ENCODE measurements around the gene EXOC6B.
"Not testable (repeated sequence)": the region's sequence is repeated elsewhere in the genome, so short reads cannot be mapped to it uniquely, and the experiment has no call there.

EXOC6B gene

DNA sequence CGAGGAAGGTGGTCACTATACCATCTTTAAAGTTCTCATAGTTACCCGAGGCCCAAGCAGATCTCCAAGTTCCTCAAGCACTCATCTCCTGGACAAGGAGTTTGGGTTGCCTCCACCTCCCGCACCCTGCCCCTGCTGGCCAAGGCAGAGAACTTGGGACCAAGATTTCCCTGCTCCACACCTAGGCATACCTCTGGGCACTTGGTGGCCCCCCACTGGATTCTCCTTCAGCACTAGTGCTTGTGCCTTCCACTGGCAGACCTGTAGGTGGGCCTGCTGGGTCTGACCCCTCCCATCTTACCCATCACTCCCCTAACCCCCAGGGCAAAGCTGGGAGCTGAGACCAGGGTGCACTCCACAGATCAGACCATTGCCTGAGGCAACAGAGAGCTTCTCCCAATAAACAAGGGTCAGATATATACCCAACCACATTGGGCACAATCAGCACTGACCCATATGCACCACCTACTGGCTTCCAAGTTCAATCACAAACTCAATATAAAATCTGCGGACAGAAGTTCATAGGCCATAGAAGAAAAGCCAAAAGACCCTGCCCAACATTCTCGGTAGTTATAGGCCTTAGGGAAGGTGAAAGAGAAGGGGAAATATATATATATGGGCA, 244.2 kb downstream of the EXOC6B start:
- no peaks in the 10 kb centered on the region for H3K4me1 Mint-ChIP-seq (ENCODE audit: low read depth)
- no peaks in the 10 kb centered on the region for H3K36me3 Mint-ChIP-seq (ENCODE audit: low read depth)
- H3K27me3 Mint-ChIP-seq (ENCODE audit: low read depth): no peaks in the 10 kb centered on the region
- H3K9me3 Mint-ChIP-seq: no peaks in the 10 kb centered on the region
- H3K4me3 Mint-ChIP-seq: no peak overlapping the region
- no peak overlapping the region for H3K27ac Mint-ChIP-seq

DNA sequence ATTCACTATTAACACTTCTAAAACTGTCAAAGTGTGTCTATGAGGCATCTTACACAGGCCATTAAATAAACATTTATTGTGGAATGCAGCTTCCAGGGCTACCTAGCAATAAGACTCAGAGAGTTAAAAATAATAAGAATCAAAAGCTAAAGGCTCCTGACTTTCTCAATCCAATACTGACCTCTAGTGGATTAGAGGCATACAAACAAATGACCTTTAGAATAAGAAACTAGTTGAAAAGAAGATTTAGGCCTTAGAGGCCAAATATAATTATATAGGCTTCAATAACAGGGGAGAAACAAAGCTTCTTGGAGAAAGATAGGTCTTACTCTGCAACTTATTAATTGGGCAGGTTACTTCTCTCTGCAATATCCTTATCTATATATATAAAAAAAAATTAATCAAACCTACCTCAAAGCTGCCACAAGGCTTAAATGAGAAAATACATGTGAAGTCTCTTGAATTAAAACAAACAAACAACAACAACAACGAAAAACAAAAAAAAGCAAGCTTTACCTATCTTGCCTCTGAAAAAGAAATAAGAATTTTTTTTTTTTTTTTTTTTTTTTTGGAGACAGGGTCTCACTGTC, 246.1 kb downstream of the EXOC6B start:
- Mint-ChIP-seq H3K4me3 (no peak overlapping the region), H3K9me3 (no peaks in the 10 kb centered on the region), H3K27me3 (ENCODE audit: low read depth) (no peaks in the 10 kb centered on the region), H3K36me3 (ENCODE audit: low read depth) (no peaks in the 10 kb centered on the region), H3K27ac (no peak overlapping the region), H3K4me1 (ENCODE audit: low read depth) (no peaks in the 10 kb centered on the region)

DNA sequence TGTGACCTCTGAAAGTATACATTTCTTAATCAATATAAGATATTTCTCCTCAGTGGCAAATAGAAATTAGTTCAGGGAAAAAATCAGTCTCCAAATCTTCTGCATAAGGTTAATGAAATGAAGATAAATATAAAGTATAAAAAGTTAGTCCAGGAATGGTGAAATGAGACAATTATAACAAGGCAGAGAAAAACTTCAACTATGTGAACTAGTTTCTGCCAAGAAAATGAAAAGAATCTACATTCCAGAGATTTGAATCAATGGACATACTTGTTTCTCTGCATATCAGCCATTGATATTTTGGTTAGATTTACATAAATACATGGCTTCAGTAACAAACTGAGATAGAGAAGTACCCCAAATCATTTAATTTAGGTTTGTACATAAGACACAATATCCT, 249.0 kb downstream of the EXOC6B start:
- H3K27ac Mint-ChIP-seq: no peak overlapping the region
- no peaks in the 10 kb centered on the region for H3K27me3 Mint-ChIP-seq (ENCODE audit: low read depth)
- no peaks in the 10 kb centered on the region for H3K4me1 Mint-ChIP-seq (ENCODE audit: low read depth)
- no peak overlapping the region for H3K4me3 Mint-ChIP-seq
- no peaks in the 10 kb centered on the region for H3K9me3 Mint-ChIP-seq
- no peaks in the 10 kb centered on the region for H3K36me3 Mint-ChIP-seq (ENCODE audit: low read depth)

DNA sequence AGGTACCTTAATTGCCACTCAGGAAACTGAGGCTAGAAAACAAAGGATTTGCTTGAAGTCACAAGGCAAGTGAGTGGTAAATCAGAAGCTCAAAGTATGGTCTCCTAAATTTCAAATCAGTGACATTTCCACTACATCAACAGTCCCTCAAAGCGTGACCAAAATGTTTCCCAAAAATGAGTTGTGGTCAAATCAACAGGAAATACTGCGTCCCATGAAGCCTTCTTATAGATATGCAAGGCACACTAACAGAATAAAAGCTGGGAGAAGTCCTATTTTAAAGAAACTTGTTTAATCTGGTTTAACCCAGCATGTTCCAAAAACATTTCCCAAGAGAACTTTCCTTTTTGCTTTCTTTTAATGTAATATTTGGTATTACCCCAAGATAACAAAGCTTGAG, 249.4 kb downstream of the EXOC6B start:
- no peaks in the 10 kb centered on the region for H3K4me1 Mint-ChIP-seq (ENCODE audit: low read depth)
- H3K27ac Mint-ChIP-seq: no peak overlapping the region
- no peak overlapping the region for H3K4me3 Mint-ChIP-seq
- no peaks in the 10 kb centered on the region for H3K27me3 Mint-ChIP-seq (ENCODE audit: low read depth)
- H3K9me3 Mint-ChIP-seq: no peaks in the 10 kb centered on the region
- no peaks in the 10 kb centered on the region for H3K36me3 Mint-ChIP-seq (ENCODE audit: low read depth)

DNA sequence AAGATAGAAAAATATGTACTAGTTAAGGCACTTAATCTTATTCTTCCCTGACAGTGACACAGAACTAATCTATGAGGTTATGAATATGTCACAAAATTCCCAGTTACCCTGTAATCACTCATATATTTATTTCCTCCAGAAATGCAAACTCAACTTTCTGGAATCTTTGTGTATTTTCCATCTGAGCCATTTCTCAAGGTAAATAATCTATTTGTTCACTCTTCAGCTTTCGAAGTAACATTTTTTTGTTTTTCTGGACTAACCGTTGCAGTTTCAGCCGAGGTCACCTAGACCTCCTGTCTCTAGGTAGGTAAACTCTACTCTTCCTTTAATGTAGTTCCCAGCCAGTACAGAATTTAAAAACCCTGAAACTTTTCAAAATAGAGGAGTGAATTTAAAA, 250.9 kb downstream of the EXOC6B start:
- Mint-ChIP-seq H3K9me3 (no peaks in the 10 kb centered on the region), H3K27me3 (ENCODE audit: low read depth) (no peaks in the 10 kb centered on the region), H3K4me1 (ENCODE audit: low read depth) (no peaks in the 10 kb centered on the region), H3K36me3 (ENCODE audit: low read depth) (no peaks in the 10 kb centered on the region), H3K27ac (no peak overlapping the region), H3K4me3 (no peak overlapping the region)

DNA sequence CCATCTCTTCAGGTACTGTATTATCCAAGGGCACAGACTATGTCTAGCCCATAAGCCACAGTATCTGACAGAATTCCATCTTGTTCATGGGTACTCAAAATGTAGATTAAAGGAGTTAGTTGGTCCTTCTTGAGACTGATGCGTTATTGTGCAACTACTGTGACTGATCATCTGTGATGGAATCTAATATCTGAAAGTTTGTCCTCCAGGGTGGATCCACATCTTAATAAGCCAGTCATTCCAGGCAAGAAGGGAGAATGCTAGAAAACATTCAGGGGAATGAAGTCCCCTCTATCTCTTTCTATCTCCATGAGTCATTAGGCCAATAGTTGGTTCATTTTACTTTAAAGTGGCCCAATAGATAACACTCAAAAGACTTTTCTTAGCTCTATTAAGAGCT, 252.6 kb downstream of the EXOC6B start:
- H3K36me3 Mint-ChIP-seq (ENCODE audit: low read depth): no peaks in the 10 kb centered on the region
- H3K9me3 Mint-ChIP-seq: no peaks in the 10 kb centered on the region
- no peaks in the 10 kb centered on the region for H3K4me1 Mint-ChIP-seq (ENCODE audit: low read depth)
- no peak overlapping the region for H3K4me3 Mint-ChIP-seq
- H3K27me3 Mint-ChIP-seq (ENCODE audit: low read depth): no peaks in the 10 kb centered on the region
- H3K27ac Mint-ChIP-seq: no peak overlapping the region

DNA sequence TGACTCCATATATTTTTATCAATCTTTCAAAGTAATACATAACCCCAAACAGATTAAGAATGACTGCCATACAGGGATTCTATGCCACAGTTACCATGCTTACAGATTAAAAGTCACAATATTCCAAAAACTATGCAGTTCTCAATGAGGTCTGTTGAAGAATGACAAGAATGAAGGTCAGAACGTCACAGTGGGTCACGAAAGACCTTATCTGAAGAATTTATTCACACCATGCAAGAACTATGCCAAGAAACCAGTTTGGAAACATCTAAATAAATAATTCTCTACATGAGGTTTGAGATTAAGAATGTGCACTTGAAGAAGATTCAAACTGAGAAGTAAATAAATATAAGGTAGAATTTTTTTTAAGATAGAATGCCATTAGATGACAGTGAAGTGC, 253.3 kb downstream of the EXOC6B start:
- no peaks in the 10 kb centered on the region for H3K9me3 Mint-ChIP-seq
- no peaks in the 10 kb centered on the region for H3K36me3 Mint-ChIP-seq (ENCODE audit: low read depth)
- no peak overlapping the region for H3K27ac Mint-ChIP-seq
- no peaks in the 10 kb centered on the region for H3K27me3 Mint-ChIP-seq (ENCODE audit: low read depth)
- no peaks in the 10 kb centered on the region for H3K4me1 Mint-ChIP-seq (ENCODE audit: low read depth)
- no peak overlapping the region for H3K4me3 Mint-ChIP-seq

DNA sequence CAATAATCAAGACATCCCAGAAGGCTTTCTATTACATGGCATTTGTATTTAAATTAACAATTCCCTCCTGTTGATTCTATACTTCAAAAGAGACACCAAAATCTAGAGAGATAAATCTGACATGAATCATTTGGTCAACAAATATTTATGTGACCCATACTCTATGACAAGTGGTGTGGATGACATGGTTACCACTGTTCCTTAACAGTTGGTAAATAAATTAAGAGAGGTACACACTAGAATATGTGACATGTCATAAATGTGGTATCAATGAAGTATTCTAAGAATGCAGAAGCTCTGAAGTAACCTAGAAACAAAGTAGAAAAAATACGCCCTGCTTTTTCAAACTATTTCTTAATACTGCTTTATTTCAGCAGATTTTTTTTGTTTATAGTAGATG, 255.4 kb downstream of the EXOC6B start:
- no peaks in the 10 kb centered on the region for H3K9me3 Mint-ChIP-seq

DNA sequence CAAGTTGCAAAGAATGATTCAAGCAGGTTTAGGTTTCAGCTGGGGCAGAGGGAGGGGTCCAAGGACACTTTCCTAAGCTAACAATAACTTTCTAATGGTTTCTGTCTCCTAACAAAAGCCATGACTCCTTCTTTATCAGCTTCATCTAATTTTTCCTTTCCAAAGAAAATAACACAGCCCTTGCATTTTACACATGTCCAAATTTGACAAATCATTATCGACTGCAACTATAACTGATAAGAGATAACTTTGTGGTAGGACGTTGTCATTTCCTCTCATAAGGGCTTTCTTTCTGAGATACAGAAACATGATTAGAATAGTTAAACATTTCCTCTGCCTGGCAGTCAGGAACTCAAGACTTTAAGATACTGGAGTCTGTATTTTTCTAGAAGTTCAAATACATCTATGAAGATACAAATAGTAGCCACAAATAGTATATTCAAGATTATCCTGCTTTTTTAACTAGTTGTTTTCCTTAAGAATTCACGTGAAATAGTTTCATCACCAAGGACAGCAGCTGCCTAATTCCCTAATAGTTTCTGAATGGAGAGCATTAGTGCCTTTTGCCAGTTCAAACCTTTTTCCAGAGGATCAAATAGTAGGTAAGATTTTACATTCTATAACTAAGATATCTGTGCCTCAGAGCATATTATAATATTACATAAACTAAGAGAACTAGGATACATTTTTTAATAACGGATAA, 263.2 kb downstream of the EXOC6B start:
- H3K27ac Mint-ChIP-seq: no peak overlapping the region
- no peak overlapping the region for H3K4me3 Mint-ChIP-seq
- H3K27me3 Mint-ChIP-seq (ENCODE audit: low read depth): no peaks in the 10 kb centered on the region
- H3K9me3 Mint-ChIP-seq: no peaks in the 10 kb centered on the region
- H3K4me1 Mint-ChIP-seq (ENCODE audit: low read depth): peaks cover 2% of the 10 kb centered on the region
- H3K36me3 Mint-ChIP-seq (ENCODE audit: low read depth): no peaks in the 10 kb centered on the region

More for the DNA sequence above, 255.4 kb downstream of the EXOC6B start:
- H3K27ac Mint-ChIP-seq: no peak overlapping the region
- no peaks in the 10 kb centered on the region for H3K4me1 Mint-ChIP-seq (ENCODE audit: low read depth)
- H3K27me3 Mint-ChIP-seq (ENCODE audit: low read depth): no peaks in the 10 kb centered on the region
- H3K4me3 Mint-ChIP-seq: no peak overlapping the region
- H3K36me3 Mint-ChIP-seq (ENCODE audit: low read depth): no peaks in the 10 kb centered on the region

DNA sequence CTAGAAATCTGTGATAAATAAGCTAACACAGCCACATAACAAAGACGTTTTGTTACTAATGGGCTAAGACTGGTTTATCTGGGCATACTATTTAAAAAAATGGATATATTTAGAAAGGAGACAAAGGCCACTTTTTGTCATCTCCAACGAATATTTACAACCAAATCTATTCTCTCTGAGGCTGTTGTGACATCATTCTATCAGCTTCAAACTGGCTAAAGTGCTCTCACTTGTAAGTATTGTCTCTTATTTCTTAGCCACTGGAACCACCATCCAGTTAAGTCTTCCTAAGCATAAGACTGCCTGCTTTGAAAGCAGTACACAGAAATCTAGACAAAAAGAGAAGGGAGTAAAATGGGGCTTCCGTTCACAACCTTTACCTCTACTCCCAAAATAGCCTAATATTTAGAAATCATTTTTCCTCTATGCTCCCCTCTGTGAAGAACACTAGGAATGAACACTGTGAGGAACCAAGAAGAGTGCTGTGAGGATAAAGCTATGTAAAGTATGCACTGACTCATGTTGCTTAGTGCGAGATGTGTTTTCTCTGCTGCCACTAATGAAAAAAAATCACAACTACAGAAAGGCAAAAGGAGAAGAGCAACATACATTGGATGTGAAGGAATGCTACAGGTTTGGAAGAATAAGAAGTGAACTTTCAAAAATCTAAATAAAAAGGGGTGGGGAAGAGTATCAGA, 264.1 kb downstream of the EXOC6B start:
- Mint-ChIP-seq H3K27me3 (ENCODE audit: low read depth) (no peaks in the 10 kb centered on the region), H3K36me3 (ENCODE audit: low read depth) (no peaks in the 10 kb centered on the region), H3K4me1 (ENCODE audit: low read depth) (peaks cover 2% of the 10 kb centered on the region), H3K4me3 (no peak overlapping the region), H3K27ac (no peak overlapping the region), H3K9me3 (no peaks in the 10 kb centered on the region)

DNA sequence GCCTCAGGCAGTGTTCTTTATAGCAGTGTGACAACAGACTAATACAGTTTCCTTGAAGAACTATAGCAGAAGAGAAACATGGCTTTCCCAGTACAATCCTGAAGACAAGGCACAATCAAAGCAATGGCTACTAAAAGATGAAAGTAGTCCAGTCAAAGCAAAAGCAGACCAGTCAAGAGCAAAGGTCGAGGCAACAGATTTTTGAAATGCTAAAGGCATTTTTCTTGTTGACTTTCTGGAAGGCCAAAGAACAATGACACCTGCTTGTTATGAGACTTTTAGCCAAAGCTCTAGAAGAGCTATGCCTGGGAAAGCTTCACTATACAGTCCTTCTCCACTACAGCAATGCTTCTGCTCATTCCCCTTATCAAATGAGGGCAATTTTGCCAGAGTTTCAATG, 269.9 kb downstream of the EXOC6B start:
- no peaks in the 10 kb centered on the region for H3K36me3 Mint-ChIP-seq (ENCODE audit: low read depth)
- no peaks in the 10 kb centered on the region for H3K27me3 Mint-ChIP-seq (ENCODE audit: low read depth)
- H3K9me3 Mint-ChIP-seq: no peaks in the 10 kb centered on the region
- H3K4me1 Mint-ChIP-seq (ENCODE audit: low read depth): peaks cover 2% of the 10 kb centered on the region
- H3K4me3 Mint-ChIP-seq: no peak overlapping the region
- H3K27ac Mint-ChIP-seq: no peak overlapping the region

DNA sequence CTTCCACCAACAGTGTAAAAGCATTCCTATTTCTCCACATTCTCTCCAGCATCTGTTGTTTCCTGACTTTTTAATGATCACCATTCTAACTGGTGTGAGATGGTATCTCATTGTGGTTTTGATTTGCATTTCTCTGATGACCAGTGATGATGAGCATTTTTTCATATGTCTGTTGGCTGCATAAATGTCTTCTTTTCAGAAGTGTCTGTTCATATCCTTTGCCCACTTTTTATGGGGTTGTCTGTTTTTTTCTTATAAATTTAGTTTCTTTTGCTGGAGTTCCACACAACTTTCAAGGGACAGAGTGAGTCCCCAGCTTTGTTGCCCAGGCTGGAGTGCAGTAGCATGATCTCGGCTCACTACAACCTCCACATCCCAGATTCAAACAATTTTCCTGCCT, 270.5 kb downstream of the EXOC6B start:
- not testable (repeated sequence) for H3K4me1 Mint-ChIP-seq (ENCODE audit: low read depth); H3K4me3 Mint-ChIP-seq; H3K9me3 Mint-ChIP-seq; H3K27me3 Mint-ChIP-seq (ENCODE audit: low read depth); H3K27ac Mint-ChIP-seq; H3K36me3 Mint-ChIP-seq (ENCODE audit: low read depth)

DNA sequence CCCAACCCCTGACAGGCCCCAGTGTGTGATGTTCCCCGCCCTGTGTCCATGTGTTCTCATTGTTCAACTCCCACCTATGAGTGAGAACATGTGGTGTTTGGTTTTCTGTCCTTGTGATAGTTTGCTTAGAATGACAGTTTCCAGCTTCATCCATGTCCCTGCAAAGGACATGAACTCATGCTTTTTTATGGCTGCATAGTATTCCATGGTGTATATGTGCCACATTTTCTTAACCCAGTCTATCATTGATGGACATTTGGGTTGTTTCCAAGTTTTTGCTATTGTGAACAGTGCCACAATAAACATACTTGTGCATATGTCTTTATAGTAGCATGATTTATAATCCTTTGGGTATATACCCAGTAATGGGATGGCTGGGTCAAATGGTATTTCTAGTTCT, 270.9 kb downstream of the EXOC6B start:
- H3K9me3 Mint-ChIP-seq; H3K4me3 Mint-ChIP-seq; H3K4me1 Mint-ChIP-seq (ENCODE audit: low read depth); H3K27ac Mint-ChIP-seq; H3K36me3 Mint-ChIP-seq (ENCODE audit: low read depth); H3K27me3 Mint-ChIP-seq (ENCODE audit: low read depth): not testable (repeated sequence)

DNA sequence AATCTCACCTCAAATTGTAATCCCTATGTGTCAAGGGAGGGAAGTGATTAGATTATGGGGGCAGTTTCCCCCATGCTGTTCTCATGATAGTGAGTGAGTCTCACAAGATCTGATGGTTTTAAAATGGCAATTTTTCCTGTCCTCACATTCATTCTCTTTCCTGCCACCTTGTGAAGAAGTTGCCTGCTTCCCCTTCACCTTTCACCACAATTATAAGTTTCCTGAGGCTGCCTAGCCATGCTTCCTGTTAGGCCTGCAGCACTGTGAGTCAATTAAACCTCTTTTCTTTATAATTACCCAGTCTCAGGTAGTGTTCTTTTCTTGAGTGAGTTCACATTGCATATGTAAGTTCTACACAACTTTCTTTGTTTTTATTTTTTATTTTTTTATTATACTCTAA, 271.5 kb downstream of the EXOC6B start:
- H3K27me3 Mint-ChIP-seq (ENCODE audit: low read depth): no peaks in the 10 kb centered on the region
- H3K27ac Mint-ChIP-seq: no peak overlapping the region
- H3K9me3 Mint-ChIP-seq: no peaks in the 10 kb centered on the region
- H3K4me1 Mint-ChIP-seq (ENCODE audit: low read depth): no peaks in the 10 kb centered on the region
- no peak overlapping the region for H3K4me3 Mint-ChIP-seq
- H3K36me3 Mint-ChIP-seq (ENCODE audit: low read depth): no peaks in the 10 kb centered on the region
